ENCODE data around the gene UNG.

DNA sequence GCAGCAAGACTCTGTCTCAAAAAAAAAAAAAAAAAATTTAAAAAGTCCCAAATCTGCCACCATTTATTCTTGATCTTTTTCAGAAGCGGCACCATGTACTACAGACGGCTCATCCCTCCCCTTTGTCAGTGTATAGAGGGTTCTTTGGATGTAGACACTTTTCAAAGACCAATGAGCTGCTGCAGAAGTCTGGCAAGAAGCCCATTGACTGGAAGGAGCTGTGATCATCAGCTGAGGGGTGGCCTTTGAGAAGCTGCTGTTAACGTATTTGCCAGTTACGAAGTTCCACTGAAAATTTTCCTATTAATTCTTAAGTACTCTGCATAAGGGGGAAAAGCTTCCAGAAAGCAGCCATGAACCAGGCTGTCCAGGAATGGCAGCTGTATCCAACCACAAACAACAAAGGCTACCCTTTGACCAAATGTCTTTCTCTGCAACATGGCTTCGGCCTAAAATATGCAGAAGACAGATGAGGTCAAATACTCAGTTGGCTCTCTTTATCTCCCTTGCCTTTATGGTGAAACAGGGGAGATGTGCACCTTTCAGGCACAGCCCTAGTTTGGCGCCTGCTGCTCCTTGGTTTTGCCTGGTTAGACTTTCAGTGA is 12.5 kb downstream of the UNG start:
- TF ChIP-seq ZNF408 (CRISPR knock-in tag; IDR thresholded peaks at IDR 0.05; ENCODE audit: low read depth) (no peak), ZNF280A (IDR thresholded peaks at IDR 0.05; ENCODE audit: low read depth, partially characterized antibody) (no peak), NR3C1 (CRISPR knock-in tag; IDR thresholded peaks at IDR 0.05) (no peak), EZH2 (IDR thresholded peaks at IDR 0.05; ENCODE audit: borderline replicate concordance, low read depth, low read length) (no peak), TAF1 (IDR thresholded peaks at IDR 0.05; ENCODE audit: control insufficient read depth, extremely low read depth, insufficient read depth, low read length, severe bottlenecking) (no peak), ZNF717 (CRISPR knock-in tag; IDR thresholded peaks at IDR 0.05) (no peak), IRF2 (CRISPR knock-in tag; IDR thresholded peaks at IDR 0.05) (no peak), POLR2A (conservative IDR thresholded peaks at IDR 0.05) (no peak)
- TF ChIP-seq, protein P1, sequence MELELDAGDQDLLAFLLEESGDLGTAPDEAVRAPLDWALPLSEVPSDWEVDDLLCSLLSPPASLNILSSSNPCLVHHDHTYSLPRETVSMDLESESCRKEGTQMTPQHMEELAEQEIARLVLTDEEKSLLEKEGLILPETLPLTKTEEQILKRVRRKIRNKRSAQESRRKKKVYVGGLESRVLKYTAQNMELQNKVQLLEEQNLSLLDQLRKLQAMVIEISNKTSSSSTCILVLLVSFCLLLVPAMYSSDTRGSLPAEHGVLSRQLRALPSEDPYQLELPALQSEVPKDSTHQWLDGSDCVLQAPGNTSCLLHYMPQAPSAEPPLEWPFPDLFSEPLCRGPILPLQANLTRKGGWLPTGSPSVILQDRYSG (tag; conservative IDR thresholded peaks at IDR 0.05; ENCODE audit: low read depth): no peak
- TF ChIP-seq, protein P2, sequence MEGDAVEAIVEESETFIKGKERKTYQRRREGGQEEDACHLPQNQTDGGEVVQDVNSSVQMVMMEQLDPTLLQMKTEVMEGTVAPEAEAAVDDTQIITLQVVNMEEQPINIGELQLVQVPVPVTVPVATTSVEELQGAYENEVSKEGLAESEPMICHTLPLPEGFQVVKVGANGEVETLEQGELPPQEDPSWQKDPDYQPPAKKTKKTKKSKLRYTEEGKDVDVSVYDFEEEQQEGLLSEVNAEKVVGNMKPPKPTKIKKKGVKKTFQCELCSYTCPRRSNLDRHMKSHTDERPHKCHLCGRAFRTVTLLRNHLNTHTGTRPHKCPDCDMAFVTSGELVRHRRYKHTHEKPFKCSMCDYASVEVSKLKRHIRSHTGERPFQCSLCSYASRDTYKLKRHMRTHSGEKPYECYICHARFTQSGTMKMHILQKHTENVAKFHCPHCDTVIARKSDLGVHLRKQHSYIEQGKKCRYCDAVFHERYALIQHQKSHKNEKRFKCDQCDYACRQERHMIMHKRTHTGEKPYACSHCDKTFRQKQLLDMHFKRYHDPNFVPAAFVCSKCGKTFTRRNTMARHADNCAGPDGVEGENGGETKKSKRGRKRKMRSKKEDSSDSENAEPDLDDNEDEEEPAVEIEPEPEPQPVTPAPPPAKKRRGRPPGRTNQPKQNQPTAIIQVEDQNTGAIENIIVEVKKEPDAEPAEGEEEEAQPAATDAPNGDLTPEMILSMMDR (IDR thresholded peaks at IDR 0.05 in 2 of 3, conservative IDR thresholded peaks at IDR 0.05 in 1 of 3; ENCODE audit: insufficient read depth in 2 of 3, low read depth in 1 of 3, low read length in 3 of 3): no peak

Data from K562 (cell line).